ENCODE results near the gene LIX1.

The LIX1 gene

DNA sequence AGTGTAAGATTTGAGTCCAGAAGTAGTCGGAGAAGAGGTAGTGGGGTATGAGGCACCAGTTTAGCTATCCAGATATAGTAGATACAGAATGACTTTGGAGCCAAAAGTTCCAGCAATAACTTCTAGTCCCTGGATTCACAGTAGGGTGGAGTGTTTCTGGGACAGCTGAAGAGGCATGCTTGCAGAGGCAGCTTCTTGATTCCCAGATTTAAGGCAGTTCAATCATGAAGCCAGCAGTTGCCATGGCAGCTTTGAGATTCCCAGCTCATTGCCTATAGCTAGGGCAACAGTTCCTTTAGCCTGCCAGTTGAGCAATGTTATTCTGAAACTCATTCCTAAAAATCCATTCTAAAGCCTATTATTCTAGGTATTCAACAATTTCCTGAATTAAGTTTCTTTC lies 79.2 kb downstream of the LIX1 start:
- Mint-ChIP-seq H3K27me3 (no peaks in the 10 kb centered on the region), H3K27ac (no peak overlapping the region), H3K4me3 (no peak overlapping the region), H3K9me3 (no peaks in the 10 kb centered on the region), H3K36me3 (ENCODE audit: low read depth) (no peaks in the 10 kb centered on the region), H3K4me1 (no peaks in the 10 kb centered on the region)
- ATAC-seq (no peak), DNase-seq (no peak)

DNA sequence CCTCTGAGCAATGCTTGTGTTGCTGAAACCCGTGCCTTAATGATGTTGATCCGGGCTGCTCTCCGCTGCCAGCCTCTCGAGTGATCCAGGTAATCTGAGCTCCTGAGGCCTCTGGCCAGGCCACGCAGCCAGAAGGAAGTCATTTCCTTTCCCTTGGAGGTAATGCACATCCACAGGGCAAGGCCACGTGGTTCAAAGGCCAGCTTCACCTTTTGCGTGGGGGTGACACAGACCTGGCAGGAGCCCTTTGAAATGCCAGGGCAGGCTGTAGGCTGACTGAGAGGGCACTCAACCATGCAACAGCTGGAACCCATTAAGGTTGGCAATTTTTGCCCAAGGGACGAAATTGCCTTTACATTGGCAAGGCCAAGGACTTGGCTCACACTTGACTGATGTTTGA lies 80.4 kb downstream of the LIX1 start:
- Mint-ChIP-seq H3K4me3 (no peak overlapping the region), H3K9me3 (no peaks in the 10 kb centered on the region), H3K36me3 (ENCODE audit: low read depth) (no peaks in the 10 kb centered on the region), H3K4me1 (no peaks in the 10 kb centered on the region), H3K27ac (no peak overlapping the region), H3K27me3 (no peaks in the 10 kb centered on the region)
- DNase-seq = no peak
- no peak for ATAC-seq

DNA sequence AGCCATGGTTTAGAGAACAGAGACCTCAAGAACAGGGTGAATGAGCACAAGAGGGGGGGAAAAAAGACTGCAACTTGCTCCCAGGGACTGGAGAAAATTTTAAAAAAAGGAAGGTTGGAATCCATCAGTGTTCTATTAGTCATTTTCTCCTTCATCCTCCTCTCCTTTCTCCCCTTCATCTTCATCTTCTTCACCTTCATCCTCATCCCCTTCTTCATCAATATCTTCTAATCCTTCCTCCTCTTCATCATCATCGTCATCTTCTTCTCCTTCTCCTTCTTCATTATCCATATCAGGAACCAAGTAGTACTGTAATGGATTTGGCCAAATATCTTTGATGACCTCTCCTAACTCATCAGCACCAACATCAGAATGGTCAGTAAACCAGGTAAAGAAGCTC lies 86.1 kb downstream of the LIX1 start:
- H3K27me3 Mint-ChIP-seq = peaks cover 10% of the 10 kb centered on the region
- H3K4me1 Mint-ChIP-seq = no peaks in the 10 kb centered on the region
- no peaks in the 10 kb centered on the region for H3K36me3 Mint-ChIP-seq (ENCODE audit: low read depth)
- ATAC-seq (no peak), DNase-seq (no peak)
- H3K27ac Mint-ChIP-seq = no peak overlapping the region
- no peaks in the 10 kb centered on the region for H3K9me3 Mint-ChIP-seq
- no peak overlapping the region for H3K4me3 Mint-ChIP-seq

DNA sequence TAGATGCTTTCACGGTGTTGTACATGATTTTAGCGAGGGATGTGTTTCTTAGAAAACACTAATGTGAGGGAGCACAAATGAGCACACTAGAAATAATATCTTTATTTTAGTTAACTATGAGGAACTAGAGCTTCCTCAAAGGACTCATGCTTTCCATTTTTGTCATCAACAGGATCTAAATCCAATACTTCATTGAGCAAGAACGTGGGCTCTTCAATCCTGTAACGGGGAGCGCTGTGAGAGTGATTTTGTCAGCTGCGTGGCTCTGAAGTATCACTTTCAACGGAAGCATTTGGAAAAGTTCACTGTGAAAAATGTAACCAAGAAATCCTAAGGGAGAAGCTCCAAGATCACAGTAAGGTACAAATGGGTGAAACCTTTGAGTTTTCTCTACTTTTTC lies 93.2 kb downstream of the LIX1 start:
- H3K27me3 Mint-ChIP-seq = peaks cover 8% of the 10 kb centered on the region
- no peak overlapping the region for H3K4me3 Mint-ChIP-seq
- H3K27ac Mint-ChIP-seq = no peak overlapping the region
- no peak for DNase-seq
- no peaks in the 10 kb centered on the region for H3K4me1 Mint-ChIP-seq
- no peak for ATAC-seq
- no peaks in the 10 kb centered on the region for H3K36me3 Mint-ChIP-seq (ENCODE audit: low read depth)
- no peaks in the 10 kb centered on the region for H3K9me3 Mint-ChIP-seq

DNA sequence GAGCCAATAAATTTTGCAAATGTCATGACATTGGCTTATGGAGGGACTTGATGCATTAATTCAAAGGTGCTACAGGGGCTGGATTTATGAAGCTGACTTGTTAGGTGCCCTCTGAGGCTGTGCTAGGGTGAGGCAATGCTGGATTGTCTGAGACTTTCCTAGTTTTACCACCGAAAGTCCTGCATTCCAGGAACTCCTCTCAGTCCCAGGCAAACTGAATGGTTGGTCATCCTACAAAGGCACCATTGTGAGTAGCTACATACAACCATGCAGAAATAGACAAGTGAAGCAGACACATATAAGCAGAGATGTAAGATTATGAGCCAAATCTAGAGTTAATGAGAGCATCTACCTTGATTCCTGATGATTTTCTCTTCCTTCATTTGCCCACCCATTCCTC lies 95.3 kb downstream of the LIX1 start:
- Mint-ChIP-seq H3K27me3 (no peaks in the 10 kb centered on the region), H3K36me3 (ENCODE audit: low read depth) (no peaks in the 10 kb centered on the region), H3K27ac (no peak overlapping the region), H3K4me3 (no peak overlapping the region), H3K9me3 (no peaks in the 10 kb centered on the region), H3K4me1 (no peaks in the 10 kb centered on the region)
- no peak for DNase-seq
- no peak for ATAC-seq

DNA sequence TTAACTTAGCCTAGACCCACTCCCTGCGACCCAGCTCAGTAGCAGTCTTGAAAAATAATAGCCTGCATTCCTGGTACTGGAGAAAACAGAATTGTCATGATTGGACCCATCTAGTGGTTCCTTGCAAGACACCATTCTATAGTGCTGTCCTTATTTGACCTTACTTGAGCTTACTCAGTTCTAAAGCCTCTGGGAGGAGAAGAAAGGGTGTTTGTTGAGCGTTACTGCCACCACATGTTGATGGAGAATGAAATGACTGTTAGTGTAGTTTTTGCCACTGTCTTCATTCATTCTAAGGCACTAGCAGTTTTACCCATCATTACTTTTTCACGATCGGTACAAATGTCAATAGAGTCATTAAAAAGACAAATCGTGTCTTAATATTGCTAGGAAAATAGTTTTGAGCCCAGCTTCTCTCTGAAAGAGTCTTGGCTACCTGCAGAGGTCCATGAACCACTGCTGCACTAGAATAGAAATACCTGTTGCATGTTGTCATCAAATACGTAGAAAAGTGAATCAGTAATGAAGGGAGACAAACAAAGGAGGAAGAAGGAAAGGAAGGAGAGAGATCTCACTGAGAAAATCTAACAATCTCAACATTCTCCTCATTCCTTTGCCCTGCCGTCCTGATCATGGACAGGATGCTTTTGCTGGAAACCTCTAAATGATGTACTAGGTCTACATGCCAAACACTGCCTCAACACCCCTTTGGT lies 96.0 kb downstream of the LIX1 start:
- Mint-ChIP-seq H3K4me3 (no peak overlapping the region), H3K36me3 (ENCODE audit: low read depth) (no peaks in the 10 kb centered on the region), H3K27me3 (no peaks in the 10 kb centered on the region), H3K9me3 (no peaks in the 10 kb centered on the region), H3K4me1 (no peaks in the 10 kb centered on the region), H3K27ac (no peak overlapping the region)
- DNase-seq = no peak
- no peak for ATAC-seq

DNA sequence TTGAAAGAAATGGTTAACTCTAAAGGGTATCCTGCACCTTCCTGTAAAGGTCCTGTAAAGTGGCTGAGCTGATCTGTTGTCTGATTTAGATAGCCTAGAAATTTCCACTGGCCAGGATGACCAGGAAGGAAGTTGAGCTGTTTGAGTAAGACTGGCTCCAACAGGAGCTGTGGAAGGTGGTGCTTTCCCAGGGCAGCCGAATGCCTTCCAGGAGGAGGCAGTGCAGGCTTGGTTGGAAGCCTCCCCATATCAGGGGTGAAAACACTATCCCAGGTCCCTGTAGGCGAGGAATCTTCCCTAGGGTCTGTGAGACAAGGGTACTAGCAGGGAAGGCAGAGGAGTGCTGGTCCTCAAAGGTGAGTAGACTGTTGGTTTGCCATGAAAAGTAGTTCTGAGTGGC lies 98.4 kb downstream of the LIX1 start:
- no peaks in the 10 kb centered on the region for H3K27me3 Mint-ChIP-seq
- no peak overlapping the region for H3K27ac Mint-ChIP-seq
- no peaks in the 10 kb centered on the region for H3K9me3 Mint-ChIP-seq
- no peaks in the 10 kb centered on the region for H3K36me3 Mint-ChIP-seq (ENCODE audit: low read depth)
- no peak for DNase-seq
- no peaks in the 10 kb centered on the region for H3K4me1 Mint-ChIP-seq
- ATAC-seq = no peak
- H3K4me3 Mint-ChIP-seq = no peak overlapping the region

DNA sequence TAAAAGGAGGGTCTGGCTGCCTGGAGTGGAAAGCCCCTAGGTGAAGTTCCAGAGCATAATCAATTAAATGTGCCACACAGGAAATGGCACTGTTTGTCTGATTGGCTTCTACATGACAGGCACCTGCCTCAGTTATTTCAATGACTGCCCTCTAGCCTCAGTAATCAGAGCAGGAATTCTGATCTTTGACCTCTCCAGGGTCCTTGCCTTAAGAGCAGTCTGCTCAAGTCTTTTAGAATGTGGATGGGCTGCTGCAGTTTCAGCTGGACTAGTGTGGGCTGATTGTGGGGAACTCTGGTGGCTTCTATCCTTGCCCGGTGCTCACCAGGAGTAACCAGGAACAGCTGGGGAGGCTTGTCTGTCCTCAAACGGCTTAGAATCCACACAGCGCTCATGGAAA lies 98.9 kb downstream of the LIX1 start:
- ATAC-seq = no peak
- Mint-ChIP-seq H3K36me3 (ENCODE audit: low read depth) (no peaks in the 10 kb centered on the region), H3K4me3 (no peak overlapping the region), H3K27me3 (no peaks in the 10 kb centered on the region), H3K4me1 (no peaks in the 10 kb centered on the region), H3K9me3 (no peaks in the 10 kb centered on the region), H3K27ac (no peak overlapping the region)
- DNase-seq = no peak

DNA sequence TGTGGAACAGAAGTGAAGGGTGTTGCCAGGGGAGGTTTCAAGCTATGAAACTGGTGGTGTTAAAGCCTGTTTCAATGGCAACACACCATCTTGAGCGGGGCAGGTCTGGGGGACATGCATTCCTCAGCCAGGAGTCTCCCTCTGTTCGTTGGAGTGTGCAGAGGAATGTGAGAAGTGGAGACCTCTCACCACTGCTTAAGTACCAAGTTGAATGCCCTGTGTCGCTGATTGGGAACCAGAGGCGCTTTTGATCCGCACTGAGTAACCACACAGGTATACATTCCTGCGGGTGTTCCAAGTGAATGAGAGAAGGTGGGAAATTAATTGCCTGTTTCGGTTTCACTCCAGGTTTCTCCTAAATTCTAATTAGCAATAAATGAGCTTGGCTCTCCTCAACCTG lies 99.4 kb downstream of the LIX1 start:
- Mint-ChIP-seq H3K4me3 (no peak overlapping the region), H3K27ac (no peak overlapping the region), H3K4me1 (no peaks in the 10 kb centered on the region), H3K9me3 (no peaks in the 10 kb centered on the region), H3K36me3 (ENCODE audit: low read depth) (no peaks in the 10 kb centered on the region), H3K27me3 (no peaks in the 10 kb centered on the region)
- no peak for DNase-seq
- no peak for ATAC-seq

Measured in activated naive CD8-positive, alpha-beta T cell treated with anti-CD3 and anti-CD28 coated beads, Interleukin-2, amount 50 U/mL, for 24 hours (primary cell).